ENCODE data around the gene R3HDM1. TPM values are rescaled to one million over a fixed set of nuclear protein-coding genes. Genes with fewer than 3 reads are reported as not detected.

Gene R3HDM1
- total RNA-seq, 1 experiment from 2014 or later: 11.7 TPM

Other genes with a start within 250 kb of the R3HDM1 start
- gene ZRANB3, start 266 bp upstream of the R3HDM1 start, total RNA-seq (2014; rRNA removed): 10.4 and 11.5 TPM in 2 replicates
- gene UBXN4, start 210.4 kb downstream of the R3HDM1 start, total RNA-seq (2014; rRNA removed): 44.1 and 56.4 TPM in 2 replicates

Data from LHCN-M2 (cell line).